Lower leg skin (tissue), 4 donors: ENCODE measurements around the gene NETO1. TPM values are rescaled to one million over a fixed set of nuclear protein-coding genes. Genes with fewer than 3 reads are reported as not detected.

Experiments used
- DNase-seq, 2 donors: peaks; one replicate each; pipeline ENCODE4 v3.0.0-alpha.2; 2019; ENCODE audit warnings: low spot score in 2 of 2
- H3K4me3 ChIP-seq: fragments of 200-600 bp; sonication (generic); 2 replicates; pipeline ENCODE4 v1.5.1; 2017; ENCODE audit warnings: mild to moderate bottlenecking, low read depth; ENCODE audit not compliant: poor library complexity, severe bottlenecking
- POLR2A ChIP-seq, 2 donors: fragments of 450-650 bp; IDR thresholded peaks; one replicate each; pipeline ENCODE4 v1.6.1; 2016 to 2017; ENCODE audit warnings: antibody characterized with exemption in 2 of 2, mild to moderate bottlenecking in 1 of 2, moderate library complexity in 1 of 2
- WGBS, 2 donors: methylation state at CpG; one replicate each; pipeline ENCODE4 v1.1.5; 2018; 5-methylcytosine and 5-hydroxymethylcytosine counted together
- intact Hi-C: fragments of 100-400 bp; cut with DNase I; formaldehyde crosslinking; loops from one replicate; pipeline ENCODE4 v1.15.0; 2023; ENCODE audit warnings: low total_unique reads
- total RNA-seq, 4 donors: library from RNA; depleted of rRNA; stranded (reverse); fragments of >200 nt; gene quantifications; one replicate each; pipeline ENCODE4 v1.1.0, GENCODE V29; 2016
- TF ChIP-seq, protein P1 (sequence below), 3 donors: fragments of 450-650 bp; IDR thresholded peaks; one replicate each; pipeline ENCODE4 v1.5.1; 2016; ENCODE audit warnings: antibody characterized with exemption in 3 of 3, mild to moderate bottlenecking in 3 of 3, moderate library complexity in 2 of 3

Gene NETO1
- total RNA-seq, 4 donors from 2014 or later = 0.17 to 0.71 (median 0.53) TPM; not detected in 1

DNA sequence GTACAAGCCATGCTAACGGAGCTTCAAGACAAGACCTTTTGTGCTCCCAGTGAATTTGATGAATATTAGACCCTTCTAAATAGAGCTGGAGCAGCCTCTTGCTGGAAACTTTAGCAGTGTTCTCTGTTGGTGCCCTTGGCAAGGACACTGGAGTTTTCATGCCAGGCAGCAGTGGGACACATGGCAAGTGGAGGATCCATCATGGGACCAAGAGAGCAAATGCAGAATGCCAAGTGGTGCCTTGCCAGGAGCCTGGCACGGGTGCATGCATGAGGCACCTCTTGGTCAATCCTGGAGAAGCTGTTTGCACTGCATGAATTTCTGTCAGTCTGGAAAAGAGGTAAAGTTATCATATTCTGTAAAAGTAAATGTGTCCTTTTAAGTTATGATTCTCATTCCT lies 59.1 kb downstream of the NETO1 start:
- intact Hi-C loops = no loop called here
- WGBS, 2 donors = 69 to 80% methylated on average over 2 of the region's 2 CpGs
- no peak overlapping the region for H3K4me3 ChIP-seq
- DNase-seq = no peak
- TF ChIP-seq POLR2A (IDR thresholded peaks at IDR 0.05) = no peak
- TF ChIP-seq, protein P1, sequence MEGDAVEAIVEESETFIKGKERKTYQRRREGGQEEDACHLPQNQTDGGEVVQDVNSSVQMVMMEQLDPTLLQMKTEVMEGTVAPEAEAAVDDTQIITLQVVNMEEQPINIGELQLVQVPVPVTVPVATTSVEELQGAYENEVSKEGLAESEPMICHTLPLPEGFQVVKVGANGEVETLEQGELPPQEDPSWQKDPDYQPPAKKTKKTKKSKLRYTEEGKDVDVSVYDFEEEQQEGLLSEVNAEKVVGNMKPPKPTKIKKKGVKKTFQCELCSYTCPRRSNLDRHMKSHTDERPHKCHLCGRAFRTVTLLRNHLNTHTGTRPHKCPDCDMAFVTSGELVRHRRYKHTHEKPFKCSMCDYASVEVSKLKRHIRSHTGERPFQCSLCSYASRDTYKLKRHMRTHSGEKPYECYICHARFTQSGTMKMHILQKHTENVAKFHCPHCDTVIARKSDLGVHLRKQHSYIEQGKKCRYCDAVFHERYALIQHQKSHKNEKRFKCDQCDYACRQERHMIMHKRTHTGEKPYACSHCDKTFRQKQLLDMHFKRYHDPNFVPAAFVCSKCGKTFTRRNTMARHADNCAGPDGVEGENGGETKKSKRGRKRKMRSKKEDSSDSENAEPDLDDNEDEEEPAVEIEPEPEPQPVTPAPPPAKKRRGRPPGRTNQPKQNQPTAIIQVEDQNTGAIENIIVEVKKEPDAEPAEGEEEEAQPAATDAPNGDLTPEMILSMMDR (IDR thresholded peaks at IDR 0.05) = no peak

DNA sequence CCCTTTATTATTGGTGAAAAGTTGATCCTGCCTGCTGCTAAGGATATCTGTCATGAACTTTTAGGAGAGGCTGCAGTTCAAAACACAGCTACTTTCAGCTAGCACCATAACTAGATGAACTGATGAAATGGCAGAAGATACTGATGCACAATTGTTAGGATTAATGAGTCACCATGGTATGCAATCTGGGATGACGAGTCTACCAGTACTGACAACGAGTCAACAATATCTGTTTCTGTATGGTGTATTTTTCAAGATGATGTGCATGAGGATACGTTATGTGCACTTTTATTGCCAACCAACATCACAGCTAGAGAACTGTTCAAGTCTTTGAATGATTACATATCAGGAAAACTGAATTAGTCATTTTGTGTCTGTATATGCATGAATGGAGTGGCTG lies 68.7 kb downstream of the NETO1 start:
- intact Hi-C loops = no loop called here
- no peak overlapping the region for H3K4me3 ChIP-seq
- WGBS, 2 donors = 61 to 76% methylated on average over 3 of the region's 3 CpGs
- DNase-seq = no peak
- TF ChIP-seq, protein P1 (IDR thresholded peaks at IDR 0.05) = no peak
- TF ChIP-seq POLR2A (IDR thresholded peaks at IDR 0.05) = no peak

DNA sequence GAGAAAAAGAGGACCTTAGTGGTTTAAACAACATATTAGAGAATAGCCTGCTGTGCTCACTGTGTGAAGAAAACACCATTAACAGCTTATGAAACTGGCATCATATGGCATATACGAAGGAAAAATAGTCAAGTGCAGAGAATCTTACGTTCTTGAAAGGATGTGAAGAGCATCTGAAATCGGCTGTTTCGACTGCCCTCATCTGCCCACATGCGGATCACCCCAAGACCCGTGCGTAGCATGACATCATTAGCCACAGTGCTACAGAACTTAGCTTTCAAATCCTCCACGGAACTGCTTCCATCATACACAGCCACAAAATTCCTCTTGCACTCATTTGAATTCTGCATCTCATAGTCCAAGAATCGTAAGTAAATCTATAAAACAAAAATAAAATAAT lies 84.3 kb downstream of the NETO1 start:
- DNase-seq = no peak
- WGBS, 2 donors = 72 to 81% methylated on average over 9 of the region's 9 CpGs
- intact Hi-C loops = no loop called here
- no peak overlapping the region for H3K4me3 ChIP-seq
- no peak for TF ChIP-seq POLR2A (IDR thresholded peaks at IDR 0.05)
- TF ChIP-seq, protein P1 (IDR thresholded peaks at IDR 0.05) = no peak

DNA sequence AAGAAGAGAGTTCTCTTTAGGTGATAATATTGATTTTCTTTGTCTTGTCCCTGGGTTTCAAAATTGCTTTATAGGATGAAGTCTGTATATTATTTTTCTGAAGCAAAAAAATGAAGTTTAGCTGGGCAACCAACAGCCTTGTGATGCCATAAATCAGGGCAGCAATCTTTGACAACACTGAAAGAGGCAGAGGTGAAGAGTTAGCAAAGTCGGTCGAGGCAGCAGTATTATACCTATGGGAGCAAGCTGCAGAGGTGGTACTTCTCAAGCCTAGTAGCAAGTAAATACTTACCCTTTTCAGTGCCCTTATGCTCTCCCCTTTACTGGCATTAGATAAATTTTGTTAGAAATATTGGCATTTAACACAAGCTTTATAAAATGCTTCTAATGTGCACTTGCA lies 92.9 kb downstream of the NETO1 start:
- WGBS, 2 donors = 56 to 66% methylated on average over 2 of the region's 2 CpGs
- no peak for TF ChIP-seq POLR2A (IDR thresholded peaks at IDR 0.05)
- TF ChIP-seq, protein P1 (IDR thresholded peaks at IDR 0.05) = no peak
- no peak overlapping the region for H3K4me3 ChIP-seq
- intact Hi-C loops = no loop called here
- DNase-seq = no peak

DNA sequence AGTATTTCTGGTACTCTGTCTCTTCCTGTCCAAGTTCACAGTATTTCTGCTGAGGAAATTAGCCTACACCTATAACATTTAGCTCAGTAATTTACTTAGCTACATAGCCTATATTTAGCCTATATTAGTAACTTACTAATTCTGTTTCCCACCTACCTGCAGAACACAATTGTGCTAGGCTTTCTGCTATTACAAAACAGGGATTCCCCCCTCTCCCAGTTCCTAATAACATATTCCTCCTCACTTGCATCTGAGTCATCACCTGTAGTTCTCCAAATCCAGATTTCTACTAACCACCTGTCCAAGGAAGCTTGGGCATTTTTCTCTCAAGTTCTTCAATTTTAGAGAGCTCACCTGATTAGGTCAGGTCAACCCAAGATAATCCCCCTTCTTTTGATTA lies 94.9 kb downstream of the NETO1 start:
- H3K4me3 ChIP-seq = no peak overlapping the region
- TF ChIP-seq, protein P1 (IDR thresholded peaks at IDR 0.05) = no peak
- TF ChIP-seq POLR2A (IDR thresholded peaks at IDR 0.05) = no peak
- intact Hi-C loops = no loop called here
- no peak for DNase-seq

DNA sequence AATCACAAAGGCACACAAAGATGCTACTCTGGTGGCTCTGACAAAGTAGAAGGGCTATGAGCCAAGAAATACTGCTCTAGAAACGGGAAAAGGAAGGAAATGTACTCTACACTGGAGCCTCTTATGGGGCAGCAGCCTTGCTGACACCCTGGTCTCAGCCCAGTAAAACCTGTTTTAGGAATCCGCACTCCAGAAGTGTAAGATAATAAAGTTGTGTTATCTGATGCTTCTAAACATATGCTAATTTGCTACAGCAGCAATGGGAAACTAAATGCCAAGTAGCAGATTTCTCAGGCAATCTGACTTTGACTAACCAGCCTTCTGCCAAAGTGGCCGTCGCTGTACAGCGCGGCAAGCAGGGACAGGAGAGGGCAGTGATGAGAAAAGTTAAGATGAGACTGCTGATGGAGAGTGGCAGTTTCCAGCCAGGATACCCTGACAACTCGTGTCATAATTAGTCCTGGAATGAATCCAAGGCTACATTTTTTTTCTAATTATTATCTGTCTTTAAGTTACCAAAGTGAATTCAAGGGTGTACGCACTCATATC lies 99.0 kb downstream of the NETO1 start:
- WGBS, 2 donors = 37 to 44% methylated on average over 8 of the region's 8 CpGs
- no peak for DNase-seq
- intact Hi-C loops = loop anchor here (5.0 kb wide), 1 partner anchor 1074 kb away; no protein-coding TSS in a partner anchor
- no peak overlapping the region for H3K4me3 ChIP-seq
- TF ChIP-seq, protein P1 (IDR thresholded peaks at IDR 0.05) = no peak
